Hepatocyte (in vitro differentiated cells): ENCODE data around the gene APOL5.

Experiments used
- EZH2 ChIP-seq: fragments of 200-600 bp; sonication (generic); IDR thresholded peaks from 2 replicates; pipeline ENCODE4 v1.6.1; 2016; ENCODE audit warnings: antibody characterized with exemption, mild to moderate bottlenecking, borderline replicate concordance
- EZH2phosphoT487 ChIP-seq: fragments of 200-600 bp; sonication (generic); IDR thresholded peaks from one replicate; pipeline ENCODE4 v1.6.1; 2018; ENCODE audit warnings: antibody characterized with exemption, mild to moderate bottlenecking, low read depth, moderate library complexity; ENCODE audit not compliant: unreplicated experiment, severe bottlenecking
- TF ChIP-seq, protein P1 (sequence below): fragments of 200-600 bp; sonication (generic); IDR thresholded peaks from 2 replicates; pipeline ENCODE4 v1.5.1; 2016; ENCODE audit warnings: antibody characterized with exemption, mild to moderate bottlenecking; ENCODE audit not compliant: poor library complexity

DNA sequence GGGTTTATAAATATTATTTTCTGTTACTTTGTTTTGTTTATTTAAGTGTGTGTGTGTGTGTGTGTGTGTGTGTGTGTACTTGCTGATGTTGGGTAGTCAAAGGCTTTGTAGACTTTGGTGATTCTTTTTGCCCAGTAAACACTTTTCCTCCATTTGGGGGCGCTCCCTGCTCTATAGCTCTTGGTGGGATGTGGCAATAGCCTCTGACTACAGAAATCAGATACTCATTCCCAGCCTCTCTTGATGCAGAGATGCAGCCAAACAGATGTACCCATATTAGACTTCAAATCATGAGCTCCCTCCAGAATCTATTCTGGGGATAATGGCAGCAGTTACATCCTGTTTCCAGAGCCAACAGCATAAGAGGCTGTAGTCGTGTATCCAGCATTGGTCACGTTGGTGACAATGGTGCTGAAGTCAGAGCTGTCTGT, 33.4 kb upstream of the APOL5 start:
- TF ChIP-seq, protein P1, sequence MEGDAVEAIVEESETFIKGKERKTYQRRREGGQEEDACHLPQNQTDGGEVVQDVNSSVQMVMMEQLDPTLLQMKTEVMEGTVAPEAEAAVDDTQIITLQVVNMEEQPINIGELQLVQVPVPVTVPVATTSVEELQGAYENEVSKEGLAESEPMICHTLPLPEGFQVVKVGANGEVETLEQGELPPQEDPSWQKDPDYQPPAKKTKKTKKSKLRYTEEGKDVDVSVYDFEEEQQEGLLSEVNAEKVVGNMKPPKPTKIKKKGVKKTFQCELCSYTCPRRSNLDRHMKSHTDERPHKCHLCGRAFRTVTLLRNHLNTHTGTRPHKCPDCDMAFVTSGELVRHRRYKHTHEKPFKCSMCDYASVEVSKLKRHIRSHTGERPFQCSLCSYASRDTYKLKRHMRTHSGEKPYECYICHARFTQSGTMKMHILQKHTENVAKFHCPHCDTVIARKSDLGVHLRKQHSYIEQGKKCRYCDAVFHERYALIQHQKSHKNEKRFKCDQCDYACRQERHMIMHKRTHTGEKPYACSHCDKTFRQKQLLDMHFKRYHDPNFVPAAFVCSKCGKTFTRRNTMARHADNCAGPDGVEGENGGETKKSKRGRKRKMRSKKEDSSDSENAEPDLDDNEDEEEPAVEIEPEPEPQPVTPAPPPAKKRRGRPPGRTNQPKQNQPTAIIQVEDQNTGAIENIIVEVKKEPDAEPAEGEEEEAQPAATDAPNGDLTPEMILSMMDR = no peak
- TF ChIP-seq EZH2phosphoT487 (no peak), EZH2 (no peak)
